Measurements from ENCODE around the gene NEAT1. TPM values are rescaled to one million over a fixed set of nuclear protein-coding genes. Genes with fewer than 3 reads are reported as not detected.

NEAT1 gene
- total and polyA plus RNA-seq, 9 of the 15 experiments (the other 6 are each of a cell fraction or from before 2014, with no cell fraction given): 20.1 to 389 (median 62.8) TPM

DNA sequence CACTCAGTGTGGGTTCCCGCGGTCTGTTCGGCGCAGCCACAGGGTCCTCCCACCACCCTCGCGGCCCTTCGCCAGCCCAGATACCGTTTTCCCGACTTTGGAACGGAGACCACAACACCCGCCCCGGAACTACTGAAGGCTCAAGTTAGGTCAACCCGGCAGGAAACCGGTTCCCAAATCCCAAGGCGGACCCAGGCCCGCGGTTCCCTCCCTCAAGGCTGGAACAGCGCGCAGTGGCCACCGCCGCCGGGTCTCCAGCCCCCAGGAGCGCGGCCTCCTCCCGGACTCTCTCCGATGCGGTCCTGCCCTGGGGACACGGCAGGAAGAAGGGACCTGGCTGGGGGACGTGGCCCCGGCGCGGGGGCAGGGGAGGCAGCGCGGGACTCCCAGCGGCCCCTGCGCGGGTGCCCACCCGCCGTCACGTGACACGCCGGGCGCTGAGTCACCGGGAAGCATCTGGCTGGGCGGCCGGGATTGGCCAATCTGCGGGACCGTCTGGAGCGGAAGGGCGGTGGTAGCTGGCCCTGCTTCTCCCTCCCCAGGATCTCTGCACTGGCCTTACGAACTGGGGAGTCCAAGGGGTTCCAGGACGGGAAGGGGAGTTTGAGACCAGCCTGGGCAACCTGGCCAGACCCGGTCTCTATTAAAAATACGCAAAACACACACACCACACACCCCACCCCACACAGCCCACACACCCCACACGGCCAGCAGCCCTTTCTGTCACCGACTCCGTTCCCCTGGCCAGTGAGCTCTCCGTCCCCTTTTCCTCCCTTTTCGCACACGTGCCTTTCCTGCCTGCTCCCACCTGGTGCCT lies 54.8 kb downstream of the NEAT1 start (continued):
- TF ChIP-seq USF1 (CRISPR knock-in tag; IDR thresholded peaks at IDR 0.05): peak; percentile 98
- TF ChIP-seq TCF7L2 (IDR thresholded peaks at IDR 0.05; ENCODE audit: low read depth, low read length): 0 out of 2 replicates have a peak, but pooled peaks have one; percentile 15
- TF ChIP-seq RBM25 (IDR thresholded peaks at IDR 0.05; ENCODE audit: low read depth, low read length, severe bottlenecking): peak; percentile 7
- peak; percentile 76 for TF ChIP-seq ZNF766 (CRISPR knock-in tag; conservative IDR thresholded peaks at IDR 0.05)
- TF ChIP-seq ERF (CRISPR knock-in tag; IDR thresholded peaks at IDR 0.05): 0 out of 2 replicates have a peak, but pooled peaks have one; percentile 11
- TF ChIP-seq E2F6 (IDR thresholded peaks at IDR 0.05; ENCODE audit: borderline replicate concordance in 1 of 2, extremely low read depth in 1 of 2, insufficient read depth in 1 of 2, insufficient read length in 1 of 2, low read depth in 1 of 2, low read length in 1 of 2, poor library complexity in 1 of 2, severe bottlenecking in 1 of 2): peak; percentile 72 to 75
- TF ChIP-seq SMARCA5 (IDR thresholded peaks at IDR 0.05): no peak
- TF ChIP-seq, protein P1, sequence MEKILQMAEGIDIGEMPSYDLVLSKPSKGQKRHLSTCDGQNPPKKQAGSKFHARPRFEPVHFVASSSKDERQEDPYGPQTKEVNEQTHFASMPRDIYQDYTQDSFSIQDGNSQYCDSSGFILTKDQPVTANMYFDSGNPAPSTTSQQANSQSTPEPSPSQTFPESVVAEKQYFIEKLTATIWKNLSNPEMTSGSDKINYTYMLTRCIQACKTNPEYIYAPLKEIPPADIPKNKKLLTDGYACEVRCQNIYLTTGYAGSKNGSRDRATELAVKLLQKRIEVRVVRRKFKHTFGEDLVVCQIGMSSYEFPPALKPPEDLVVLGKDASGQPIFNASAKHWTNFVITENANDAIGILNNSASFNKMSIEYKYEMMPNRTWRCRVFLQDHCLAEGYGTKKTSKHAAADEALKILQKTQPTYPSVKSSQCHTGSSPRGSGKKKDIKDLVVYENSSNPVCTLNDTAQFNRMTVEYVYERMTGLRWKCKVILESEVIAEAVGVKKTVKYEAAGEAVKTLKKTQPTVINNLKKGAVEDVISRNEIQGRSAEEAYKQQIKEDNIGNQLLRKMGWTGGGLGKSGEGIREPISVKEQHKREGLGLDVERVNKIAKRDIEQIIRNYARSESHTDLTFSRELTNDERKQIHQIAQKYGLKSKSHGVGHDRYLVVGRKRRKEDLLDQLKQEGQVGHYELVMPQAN (IDR thresholded peaks at IDR 0.05; ENCODE audit: borderline replicate concordance): peak; percentile 87; the same call in 1 of the 2 replicates
- peak; percentile 65 for TF ChIP-seq DACH1 (IDR thresholded peaks at IDR 0.05; ENCODE audit: partially characterized antibody)
- no peak for TF ChIP-seq KAT7 (CRISPR knock-in tag; IDR thresholded peaks at IDR 0.05; ENCODE audit: borderline replicate concordance)
- TF ChIP-seq ZNF431 (CRISPR knock-in tag; IDR thresholded peaks at IDR 0.05): peak; percentile 48; the same call in 1 of the 2 replicates
- peak in 1 of 2 experiments; percentile 75; a peak in 2 of 4 replicates for TF ChIP-seq ZNF318 (IDR thresholded peaks at IDR 0.05; ENCODE audit: borderline replicate concordance in 1 of 2, low read depth in 1 of 2)

Data from K562 (cell line).